ENCODE data around the gene SDCBP2.

The SDCBP2 gene

DNA sequence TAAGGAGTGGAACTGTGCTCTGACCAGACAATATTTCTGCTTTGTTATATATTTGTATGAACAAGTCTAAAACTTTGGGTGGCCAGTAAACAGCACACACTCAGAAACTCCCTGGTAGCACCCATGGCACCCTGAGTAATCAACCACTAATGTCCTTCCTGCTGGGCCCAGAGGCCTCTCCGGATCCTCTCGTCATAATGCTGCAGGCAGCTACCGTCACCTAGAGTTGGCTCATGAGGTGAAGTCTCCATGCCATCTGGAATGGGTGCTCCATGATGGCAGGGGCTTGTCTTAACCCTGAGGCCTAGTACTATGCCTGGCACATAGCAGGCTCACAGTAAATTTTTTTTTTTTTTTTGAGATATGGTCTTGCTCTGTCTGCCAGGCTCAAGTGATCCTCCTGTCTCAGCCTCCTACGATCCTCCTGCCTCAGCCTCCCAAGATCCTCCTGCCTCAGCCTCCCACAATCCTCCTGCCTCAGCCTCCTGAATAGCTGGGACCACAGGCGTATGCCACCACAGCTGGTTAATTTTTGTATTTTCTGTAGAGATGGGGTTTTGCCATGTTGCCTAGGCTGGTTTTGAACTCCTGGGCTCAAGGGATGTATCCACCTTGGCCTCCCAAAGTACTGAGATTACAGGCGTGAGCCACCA is 3.0 kb upstream of the SDCBP2 start:
- DNase-seq (ENCODE audit: extremely low read depth in 1 of 2, low read depth in 1 of 2), result no peak

DNA sequence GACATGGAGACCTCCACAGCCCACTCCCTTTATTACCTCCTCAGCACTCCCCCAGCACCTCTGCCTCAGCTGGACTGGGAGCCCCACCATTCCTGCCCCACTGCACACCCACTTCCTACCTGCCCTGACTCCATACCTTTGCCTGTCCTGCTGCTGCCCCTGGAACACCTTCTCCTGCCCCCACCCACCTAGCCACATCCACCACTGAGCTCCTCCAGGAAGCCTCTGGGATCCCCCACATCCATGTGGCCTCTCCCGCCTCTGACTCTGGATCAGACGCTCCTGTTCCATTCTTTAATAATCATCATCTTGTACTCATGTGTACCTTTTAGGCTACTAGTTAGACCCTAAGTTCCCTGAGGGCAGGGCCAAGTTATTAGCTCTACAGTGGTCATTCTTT is 2.2 kb upstream of the SDCBP2 start:
- no peak for DNase-seq (ENCODE audit: extremely low read depth in 1 of 2, low read depth in 1 of 2)

DNA sequence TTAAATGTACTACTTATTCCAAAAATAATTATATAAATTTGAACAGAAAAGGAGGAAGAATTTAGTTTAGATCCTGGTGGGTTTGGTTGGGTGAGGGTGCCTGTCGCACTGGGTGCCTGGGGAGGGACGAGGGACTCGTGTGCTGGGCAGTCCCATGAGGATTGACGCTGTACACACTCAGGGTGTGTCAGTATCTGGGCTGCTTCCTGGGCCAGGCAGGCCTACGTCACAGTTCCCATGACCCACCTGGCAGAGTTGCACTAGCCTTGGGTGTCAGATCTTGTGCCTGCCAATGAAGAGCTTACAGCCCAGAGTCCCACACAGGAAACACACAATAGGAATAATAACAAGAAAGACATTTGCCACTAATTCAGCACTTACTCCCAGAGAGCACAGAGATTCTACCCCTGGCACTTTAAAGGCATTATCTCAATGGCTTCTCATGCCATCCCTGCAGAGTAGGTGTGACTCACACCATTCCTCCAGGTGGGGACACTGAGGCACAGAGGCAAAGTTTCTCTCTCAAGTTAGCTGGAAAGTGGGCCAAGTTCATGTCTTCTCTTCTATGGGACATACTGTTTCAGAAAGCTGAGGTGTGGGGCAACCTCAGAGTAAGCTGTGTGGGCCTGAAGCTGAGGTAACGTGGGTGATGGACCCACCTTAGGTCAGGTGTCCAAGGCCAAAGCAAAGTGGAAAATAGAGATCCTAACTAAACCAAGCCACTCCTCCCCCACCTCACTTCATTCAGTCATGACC is 1.3 kb upstream of the SDCBP2 start:
- no peak for DNase-seq (ENCODE audit: extremely low read depth in 1 of 2, low read depth in 1 of 2)

DNA sequence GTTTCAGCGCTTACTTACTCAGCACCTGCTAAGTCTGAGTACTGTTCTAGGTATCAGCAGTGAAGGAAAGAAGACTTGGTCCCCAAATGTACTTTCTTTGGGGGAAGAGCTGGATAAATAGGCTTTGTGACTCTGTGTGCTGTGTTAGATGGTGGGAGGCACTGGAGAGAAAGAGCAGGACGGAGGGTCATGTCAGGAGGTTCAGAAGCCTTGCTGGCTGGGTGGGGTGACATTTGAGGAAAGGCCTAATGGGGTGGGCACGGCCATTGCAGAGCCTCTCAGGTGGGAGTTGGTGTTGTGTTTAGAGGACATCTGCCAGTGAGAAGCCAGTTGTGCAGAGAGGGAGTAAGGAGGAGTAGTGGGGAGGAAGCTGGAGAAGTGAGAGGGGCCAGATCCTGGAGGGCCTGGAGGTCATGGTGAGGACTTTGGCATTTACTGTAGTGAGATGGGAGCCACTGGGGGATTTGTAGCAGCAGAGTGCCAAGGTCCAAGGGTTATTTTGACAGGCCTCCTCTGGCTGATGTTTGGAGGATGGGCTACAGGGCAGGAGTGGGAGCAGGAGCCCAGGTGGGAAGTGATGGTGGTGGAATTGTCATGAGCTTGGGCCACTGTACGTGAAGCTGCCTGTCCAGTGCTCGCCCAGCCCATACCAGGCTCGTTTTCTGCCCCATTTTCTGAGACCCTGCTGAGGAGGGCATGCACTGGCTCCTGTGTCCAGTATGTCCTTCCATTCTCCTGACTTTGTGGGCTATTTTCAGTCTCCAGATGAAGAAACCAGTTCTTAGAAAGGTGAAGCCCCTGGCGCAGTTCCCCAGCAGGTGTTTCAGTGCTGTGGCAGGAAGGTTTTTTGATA is 886 bp downstream of the SDCBP2 start:
- DNase-seq (ENCODE audit: extremely low read depth in 1 of 2, low read depth in 1 of 2), result no peak

DNA sequence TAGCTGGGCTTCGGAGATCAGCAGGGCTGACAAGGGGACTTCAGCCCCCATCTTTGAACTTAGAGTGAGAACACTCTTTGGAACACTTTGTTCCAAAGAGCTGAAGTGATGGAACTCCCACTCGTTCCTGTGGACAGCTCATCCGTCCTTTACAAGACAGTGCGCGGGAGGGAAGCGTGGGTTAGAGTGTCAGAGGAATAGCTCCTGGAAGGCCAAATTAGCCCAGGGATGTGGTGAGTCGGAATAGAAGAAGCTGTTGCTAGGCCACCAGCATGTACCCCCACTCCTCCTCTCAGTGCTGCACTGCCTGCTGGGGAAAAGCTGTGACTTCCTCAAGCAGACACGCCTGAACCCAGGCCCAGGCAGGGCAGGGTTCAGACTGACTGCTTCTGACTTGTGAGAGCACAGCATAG is 1.7 kb downstream of the SDCBP2 start:
- no peak for DNase-seq (ENCODE audit: extremely low read depth in 1 of 2, low read depth in 1 of 2)

DNA sequence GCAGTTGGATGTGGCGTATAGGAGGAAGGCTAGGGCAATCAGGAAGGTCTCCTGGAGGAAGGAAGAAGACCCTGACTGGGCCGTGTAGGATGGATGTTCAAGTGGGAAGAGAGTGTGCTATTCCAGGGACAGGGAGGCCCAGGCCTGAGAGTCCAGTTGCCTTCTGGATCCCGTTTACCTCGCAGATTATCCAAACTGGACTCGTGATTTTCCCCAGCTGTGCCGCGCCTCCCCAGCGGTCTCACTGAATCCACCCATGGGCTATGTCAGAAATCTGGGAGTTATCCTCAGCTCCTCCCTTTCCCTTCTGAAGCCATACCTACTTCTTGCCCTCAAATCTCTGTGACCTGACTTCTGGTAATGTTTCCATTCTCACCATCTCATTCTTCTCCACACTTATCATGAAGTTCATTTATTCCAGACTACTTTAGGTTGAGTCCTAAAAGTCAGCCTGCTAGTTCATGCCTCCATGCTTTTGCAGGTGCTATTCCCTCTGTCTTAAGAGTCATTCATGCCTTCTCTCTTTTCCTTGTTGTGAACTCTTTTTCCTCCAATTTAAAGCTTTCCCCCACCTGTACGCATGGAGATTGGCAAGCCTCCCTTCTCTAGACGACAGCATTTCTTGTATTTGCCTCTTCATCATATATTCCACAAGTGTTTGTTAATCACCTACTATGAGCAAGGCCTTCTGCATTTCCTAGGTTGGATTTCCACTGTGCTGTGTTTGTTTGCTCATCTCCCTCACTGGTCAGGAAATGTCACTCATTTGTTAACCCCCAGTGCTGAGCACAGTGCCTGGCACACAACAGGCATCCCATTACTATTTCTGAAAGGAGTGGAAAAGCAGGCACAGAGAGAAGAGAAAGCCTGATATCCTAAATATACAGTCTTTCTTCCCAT is 2.7 kb downstream of the SDCBP2 start:
- DNase-seq (ENCODE audit: extremely low read depth in 1 of 2, low read depth in 1 of 2), result no peak

DNA sequence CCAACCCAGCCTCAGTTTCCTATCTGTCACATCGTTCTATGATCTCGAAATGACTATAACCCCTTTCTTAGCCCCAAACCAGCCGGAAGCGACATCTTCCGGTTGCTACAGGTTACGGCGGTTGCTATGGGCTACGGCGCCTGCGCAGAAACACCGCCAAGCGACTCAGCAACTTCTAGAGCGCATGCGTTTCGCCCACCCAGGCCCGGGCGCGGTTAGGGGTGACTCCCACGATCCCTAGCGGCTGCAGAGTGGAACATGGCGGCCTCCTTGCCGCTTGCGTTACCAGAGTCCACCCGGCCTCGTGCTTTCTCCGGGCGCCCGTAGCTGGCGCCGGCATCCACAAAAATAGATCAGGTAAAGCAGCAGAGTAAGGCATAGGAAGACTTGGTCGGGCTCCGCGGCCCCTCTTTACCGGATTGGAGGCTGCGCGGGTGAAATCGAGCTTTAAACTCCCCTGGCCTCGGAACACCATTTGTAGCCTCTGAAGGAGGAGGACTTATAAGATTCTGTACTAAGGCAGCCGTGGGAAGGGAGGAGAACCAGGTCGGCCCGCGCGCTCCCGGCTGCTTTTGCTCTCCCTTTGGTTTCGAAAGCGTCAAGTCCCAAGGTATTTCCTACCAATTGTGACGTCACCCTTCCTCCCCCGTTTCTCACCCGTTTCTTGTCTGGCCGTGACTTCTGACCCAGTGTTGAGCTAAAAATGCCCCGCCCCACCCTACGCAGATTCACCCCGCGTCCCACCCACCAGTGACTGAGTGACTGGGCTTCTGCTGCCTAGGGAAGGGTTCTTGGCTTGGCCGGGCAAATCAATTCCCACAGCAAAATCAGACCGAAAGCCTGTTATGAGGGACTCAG is 3.5 kb downstream of the SDCBP2 start:
- peak; percentile 98 to 99 for DNase-seq (ENCODE audit: extremely low read depth in 1 of 2, low read depth in 1 of 2)

DNA sequence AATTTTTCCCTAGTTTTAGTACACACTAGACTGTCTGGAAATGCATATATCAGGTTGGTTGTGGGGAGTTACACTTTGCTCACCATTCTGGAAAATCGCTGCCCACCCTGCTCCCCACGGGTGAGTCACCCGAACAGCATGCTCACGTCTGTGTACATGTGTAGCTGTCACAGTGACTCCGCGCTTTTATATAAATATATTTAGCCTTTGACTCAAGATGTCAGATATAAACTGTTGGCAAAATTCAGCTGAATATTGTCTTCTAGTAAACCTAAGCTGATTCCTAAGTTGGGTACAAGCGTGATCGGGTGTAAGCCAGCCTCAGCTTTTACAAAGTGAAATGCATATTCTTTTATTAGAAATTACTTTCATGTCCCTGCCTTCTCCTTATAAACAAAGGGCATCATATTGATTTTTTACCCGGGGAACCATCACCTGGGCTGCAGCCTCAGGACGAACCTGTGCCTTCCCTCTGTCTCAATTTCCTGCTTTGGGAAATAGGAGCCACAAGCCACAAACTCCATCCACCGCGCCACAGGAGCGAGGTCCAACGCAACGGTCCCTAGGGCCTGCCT is 4.3 kb downstream of the SDCBP2 start:
- peak in 1 of 2 donors; percentile 31 for DNase-seq (ENCODE audit: extremely low read depth in 1 of 2, low read depth in 1 of 2)

DNA sequence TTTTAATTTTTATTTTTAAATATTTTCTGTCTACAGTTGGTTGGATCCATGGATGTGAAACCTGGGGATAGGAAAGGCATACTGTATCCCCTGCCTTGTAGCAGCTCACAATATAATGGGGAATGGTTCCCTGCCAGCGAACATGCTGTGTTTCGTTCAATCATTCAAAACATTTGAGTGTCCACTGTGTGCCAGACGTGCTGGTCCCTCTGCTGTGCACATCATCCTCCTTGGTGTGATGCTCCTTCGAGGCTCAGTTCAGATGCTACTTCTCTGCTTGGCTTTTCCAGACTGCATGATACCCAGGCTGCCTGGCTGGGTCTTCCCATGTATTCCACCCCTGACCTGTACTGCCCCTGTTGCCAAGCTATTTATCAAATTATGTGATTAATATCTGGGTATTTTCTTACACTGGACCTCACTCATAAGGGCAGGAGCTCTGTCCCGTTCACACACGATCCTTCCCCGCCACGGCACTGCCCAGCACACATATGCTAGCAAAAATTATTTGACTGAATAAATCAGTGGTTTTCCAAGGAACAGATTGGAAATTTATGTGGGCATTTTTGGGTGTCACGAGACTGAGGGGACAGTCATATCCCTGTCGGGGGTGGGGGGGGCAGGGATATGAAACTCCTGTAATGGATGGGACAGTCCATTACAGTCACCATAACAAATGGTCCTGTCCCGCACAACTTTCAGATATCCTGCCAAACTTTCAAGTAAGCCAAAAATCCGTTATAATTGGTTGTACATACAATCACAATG is 4.9 kb downstream of the SDCBP2 start:
- no peak for DNase-seq (ENCODE audit: extremely low read depth in 1 of 2, low read depth in 1 of 2)

DNA sequence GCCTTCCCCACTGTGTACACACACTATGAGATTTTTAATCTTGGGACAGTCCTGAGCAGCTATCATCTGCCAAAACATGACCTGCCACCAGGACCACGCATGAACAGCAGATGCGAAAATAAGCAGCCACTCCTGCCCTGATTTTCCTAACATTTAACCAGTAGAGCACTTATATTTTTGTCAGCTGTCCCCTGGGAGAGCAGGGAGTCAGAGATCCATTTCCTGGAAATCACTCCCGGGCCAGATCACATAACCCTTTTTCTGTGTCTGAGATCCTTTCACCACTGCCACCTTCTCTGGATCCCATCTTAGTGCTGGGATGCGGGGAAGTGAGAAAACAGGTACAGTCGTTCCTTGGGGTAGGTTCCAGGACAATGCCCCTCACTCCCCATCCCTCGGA is 5.7 kb downstream of the SDCBP2 start:
- DNase-seq (ENCODE audit: extremely low read depth in 1 of 2, low read depth in 1 of 2), result no peak

DNA sequence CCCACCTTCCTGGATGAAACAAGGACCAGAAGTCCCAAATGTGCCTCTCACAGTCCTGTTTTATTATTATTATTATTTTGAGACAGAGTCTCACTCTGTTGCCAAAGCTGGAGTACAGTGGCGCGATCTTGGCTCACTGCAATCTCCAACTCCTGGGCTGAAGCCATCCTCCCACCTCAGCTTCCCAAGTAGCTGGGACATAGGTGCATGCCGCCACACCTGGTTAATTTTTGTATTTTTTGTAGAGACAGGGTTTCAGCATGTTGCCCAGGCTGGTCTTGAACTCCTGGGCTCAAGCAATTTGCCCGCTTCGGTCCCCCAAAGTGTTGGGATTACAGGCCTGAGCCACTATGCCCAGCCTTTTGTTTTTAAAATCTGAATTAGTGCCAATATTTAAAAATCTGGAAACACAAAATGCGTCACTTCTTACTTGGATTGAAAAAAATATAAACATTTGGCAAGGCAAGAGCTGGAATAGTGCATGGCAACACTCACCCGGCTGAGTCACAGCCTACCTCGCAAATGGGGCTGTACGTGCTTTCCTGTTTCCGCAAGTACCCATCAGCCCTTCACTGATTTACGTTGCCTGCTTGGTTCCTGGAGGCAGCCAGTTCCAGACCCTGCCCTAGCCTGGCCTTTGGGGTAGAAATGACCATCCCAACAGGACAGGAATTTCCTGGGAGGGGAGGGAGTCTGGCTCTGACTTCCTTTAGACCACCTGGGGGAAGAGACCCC is 6.3 kb downstream of the SDCBP2 start:
- DNase-seq (ENCODE audit: extremely low read depth in 1 of 2, low read depth in 1 of 2), result no peak

DNA sequence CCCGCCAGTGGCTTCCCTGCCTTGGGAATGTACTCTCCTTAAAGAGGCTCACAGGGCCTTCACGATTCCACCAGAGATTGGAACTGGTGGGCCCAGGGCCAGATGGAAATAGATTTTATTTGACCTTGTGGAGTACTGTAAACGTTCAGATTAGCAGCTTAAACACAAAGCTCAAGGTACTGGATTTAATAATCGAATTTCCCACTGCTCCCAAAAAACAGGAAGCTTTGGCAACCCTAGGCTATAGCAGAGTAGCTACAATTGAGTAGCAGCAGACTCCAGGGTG is 7.3 kb downstream of the SDCBP2 start:
- no peak for DNase-seq (ENCODE audit: extremely low read depth in 1 of 2, low read depth in 1 of 2)

DNA sequence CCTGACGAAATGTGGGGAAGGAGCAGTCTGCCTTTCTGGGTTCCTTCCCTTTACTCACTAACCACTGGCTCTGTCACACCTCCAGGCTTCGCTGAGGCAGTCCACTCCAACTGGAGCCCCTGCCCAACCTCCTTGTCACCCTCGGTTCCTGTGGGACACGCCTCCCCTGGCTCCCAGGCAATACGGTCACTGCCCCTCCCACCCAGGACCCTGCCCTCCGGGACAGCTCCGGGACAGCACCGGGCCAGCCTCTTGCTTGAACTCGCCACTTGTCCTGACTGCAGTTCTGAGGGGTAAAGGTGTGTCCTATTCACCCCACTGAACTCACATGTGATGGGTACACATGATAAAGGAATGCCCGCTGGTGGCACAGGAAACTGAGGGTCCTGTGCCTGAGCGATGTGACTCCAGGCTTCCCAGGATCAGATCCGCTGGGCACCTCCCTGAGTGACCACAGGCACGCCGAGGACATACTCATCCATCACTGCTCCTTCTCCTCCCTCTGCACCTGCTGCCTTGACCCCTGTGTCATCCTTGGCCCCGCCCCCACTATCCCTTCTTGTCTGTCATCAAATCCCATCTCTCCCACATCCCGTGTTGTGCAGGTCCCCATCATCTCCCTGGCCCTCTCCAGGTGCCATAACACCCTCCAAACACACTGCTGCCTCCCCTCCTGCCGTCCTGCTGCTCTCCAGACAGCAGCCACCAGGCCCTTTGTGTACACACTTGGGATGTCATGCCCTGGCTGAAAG is 7.9 kb downstream of the SDCBP2 start:
- DNase-seq (ENCODE audit: extremely low read depth in 1 of 2, low read depth in 1 of 2), result no peak

DNA sequence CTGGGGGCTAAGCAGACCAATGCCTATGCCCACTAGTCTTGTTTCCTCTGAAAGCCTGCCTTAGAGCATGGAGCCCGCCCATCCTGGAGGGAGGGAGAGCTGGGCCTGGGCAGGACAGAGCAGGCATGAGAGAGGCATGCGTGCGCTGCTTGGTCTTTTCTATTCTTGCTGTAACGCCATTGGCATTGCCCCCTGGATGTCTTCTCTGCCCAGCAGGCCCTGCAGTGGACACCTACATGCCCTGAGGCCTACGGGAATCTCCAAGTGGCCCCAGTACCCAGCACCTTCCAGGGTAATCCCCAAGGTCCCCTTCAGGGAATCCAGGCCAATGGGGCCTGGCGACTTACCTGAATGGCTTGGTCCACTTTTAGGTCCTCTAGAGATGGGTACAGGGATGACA is 8.9 kb downstream of the SDCBP2 start:
- DNase-seq (ENCODE audit: extremely low read depth in 1 of 2, low read depth in 1 of 2), result no peak

DNA sequence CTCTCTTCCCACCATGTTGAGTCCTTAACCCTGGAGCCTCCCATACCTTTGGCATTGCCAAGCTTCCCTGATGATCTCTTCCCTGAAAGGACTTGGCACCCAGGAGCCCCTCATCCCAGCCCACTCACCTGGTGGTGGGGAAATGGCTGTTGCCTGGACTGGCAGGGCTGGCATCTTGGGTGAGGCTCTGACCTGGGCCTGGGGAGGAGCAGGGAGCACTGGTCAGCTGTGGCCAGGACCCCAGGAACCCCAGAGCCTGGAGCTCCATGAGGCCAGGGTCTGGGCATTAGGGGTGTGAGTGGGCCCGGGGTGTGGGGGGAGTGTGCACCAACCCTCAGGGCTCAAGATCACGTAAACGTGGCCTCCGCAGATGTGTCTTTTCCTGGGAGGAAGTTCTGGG is 9.5 kb downstream of the SDCBP2 start:
- DNase-seq (ENCODE audit: extremely low read depth in 1 of 2, low read depth in 1 of 2), result no peak

DNA sequence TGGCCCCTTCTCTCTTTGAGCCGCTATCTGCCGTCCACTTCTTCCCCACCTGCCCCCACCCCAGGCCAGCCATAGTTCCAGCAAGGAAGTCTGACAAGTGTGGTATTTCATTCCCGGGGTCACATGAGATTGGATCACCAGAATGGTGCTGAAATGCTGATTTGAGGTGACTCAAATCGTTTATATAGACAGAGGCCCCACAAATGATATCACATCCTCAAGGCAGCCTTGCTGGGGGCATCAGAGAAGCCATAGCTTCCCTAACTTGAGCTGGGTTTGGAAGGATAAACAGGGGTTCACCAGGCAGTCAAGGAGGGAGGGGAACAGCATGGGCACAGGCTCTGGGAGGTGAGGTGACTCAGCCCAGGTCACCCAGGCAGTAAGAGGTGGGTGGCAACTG is 9.9 kb downstream of the SDCBP2 start:
- no peak for DNase-seq (ENCODE audit: extremely low read depth in 1 of 2, low read depth in 1 of 2)

DNA sequence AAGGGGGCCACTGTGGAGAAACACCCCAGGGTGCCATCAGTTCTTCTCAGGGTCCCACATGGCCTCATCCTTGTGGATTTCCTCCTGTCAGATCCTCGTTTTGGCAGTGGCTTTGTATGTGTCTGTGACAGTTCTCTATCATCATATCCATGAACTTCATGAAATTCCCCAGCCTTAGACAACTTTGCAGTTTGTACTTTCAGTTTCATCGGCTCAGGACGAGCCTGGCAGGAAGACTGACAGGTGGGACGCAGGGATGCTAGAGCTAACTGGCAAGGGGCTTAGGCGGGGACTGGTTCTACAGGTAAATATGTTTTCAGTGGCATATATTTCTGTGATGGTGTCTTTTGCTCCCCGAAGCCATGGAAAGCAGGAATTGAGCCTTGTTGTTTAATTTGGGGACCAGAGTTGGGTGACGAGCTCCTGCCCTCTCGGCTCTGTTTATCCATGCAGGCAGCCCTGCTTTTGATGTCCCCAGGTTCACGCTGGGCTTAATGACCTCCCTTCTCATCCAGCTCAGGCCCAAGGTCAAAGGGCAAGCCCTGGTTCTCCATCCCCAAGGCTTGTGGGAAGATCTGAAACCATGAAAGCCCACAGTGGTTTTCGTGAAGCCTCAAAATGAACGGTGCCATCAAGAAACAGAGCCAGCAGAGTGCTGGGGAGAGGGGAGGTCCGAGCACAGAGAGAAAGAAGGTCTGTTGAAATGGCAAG is 11.2 kb downstream of the SDCBP2 start:
- no peak for DNase-seq (ENCODE audit: extremely low read depth in 1 of 2, low read depth in 1 of 2)
